ENCODE data around the gene CREB1. TPM values are rescaled to one million over a fixed set of nuclear protein-coding genes. Genes with fewer than 3 reads are reported as not detected.

The CREB1 gene
- total and polyA plus RNA-seq, 12 donors = 4.6 to 62.2 (median 45.7) TPM

- ATAC-seq = no peak
- H3K9me3 ChIP-seq = no peaks in the 10 kb centered on the region
Observed at GRCh38 chr2:207601774-207602173, 72.0 kb downstream of the CREB1 start.

GRCh38 chr2:207603486-207603885 lies 73.7 kb downstream of the CREB1 start:
- intact Hi-C loops (cut with DNase I) = no loop called here

More at GRCh38 chr2:207601774-207602173, 72.0 kb downstream of the CREB1 start:
- H3K27ac ChIP-seq = no peak overlapping the region
- 90 to 94% methylated on average over 1 of the region's 1 CpG for WGBS, 2 donors
- TF ChIP-seq, protein P1, sequence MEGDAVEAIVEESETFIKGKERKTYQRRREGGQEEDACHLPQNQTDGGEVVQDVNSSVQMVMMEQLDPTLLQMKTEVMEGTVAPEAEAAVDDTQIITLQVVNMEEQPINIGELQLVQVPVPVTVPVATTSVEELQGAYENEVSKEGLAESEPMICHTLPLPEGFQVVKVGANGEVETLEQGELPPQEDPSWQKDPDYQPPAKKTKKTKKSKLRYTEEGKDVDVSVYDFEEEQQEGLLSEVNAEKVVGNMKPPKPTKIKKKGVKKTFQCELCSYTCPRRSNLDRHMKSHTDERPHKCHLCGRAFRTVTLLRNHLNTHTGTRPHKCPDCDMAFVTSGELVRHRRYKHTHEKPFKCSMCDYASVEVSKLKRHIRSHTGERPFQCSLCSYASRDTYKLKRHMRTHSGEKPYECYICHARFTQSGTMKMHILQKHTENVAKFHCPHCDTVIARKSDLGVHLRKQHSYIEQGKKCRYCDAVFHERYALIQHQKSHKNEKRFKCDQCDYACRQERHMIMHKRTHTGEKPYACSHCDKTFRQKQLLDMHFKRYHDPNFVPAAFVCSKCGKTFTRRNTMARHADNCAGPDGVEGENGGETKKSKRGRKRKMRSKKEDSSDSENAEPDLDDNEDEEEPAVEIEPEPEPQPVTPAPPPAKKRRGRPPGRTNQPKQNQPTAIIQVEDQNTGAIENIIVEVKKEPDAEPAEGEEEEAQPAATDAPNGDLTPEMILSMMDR (IDR thresholded peaks at IDR 0.05) = no peak
- H3K4me1 ChIP-seq = peaks cover 0 to 8% (median 0%) of the 10 kb centered on the region in 9 donors
- H3K27me3 ChIP-seq = no peaks in the 10 kb centered on the region
- intact Hi-C loops (cut with DNase I) = no loop called here
- H3K36me3 ChIP-seq = peaks cover 0 to 43% (median 11%) of the 10 kb centered on the region in 9 donors
- no peak for DNase-seq
- H3K4me3 ChIP-seq = no peak overlapping the region

DNA sequence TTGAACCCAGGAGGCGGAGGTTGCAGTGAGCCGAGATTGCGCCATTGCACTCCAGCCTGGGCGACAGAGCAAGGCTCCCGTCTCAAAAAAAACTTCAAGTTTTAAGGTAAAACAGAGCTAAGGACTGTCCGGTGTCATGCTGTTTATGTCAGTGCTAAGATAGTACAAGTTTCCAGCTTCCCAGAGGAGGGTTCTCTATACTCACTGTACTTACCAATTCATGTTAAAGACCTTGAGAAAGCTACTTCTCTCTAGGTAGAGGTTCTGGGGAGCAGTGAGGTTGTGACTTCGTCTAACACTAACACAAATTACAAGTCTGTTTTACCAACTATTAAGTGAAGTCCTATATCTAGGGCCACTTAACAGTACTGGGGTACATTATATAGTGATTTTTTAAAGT lies 76.6 kb downstream of the CREB1 start:
- Histone ChIP-seq H3K36me3 (peaks cover 0 to 14% (median 0%) of the 10 kb centered on the region in 9 donors), H3K9me3 (no peaks in the 10 kb centered on the region), H3K4me3 (no peak overlapping the region), H3K27me3 (no peaks in the 10 kb centered on the region), H3K27ac (no peak overlapping the region), H3K4me1 (no peaks in the 10 kb centered on the region)
- TF ChIP-seq, protein P1 (IDR thresholded peaks at IDR 0.05) = no peak
- intact Hi-C loops (cut with DNase I) = no loop called here
- WGBS, 2 donors = 93 to 98% methylated on average over 5 to 7 of the region's 7 CpGs
- ATAC-seq (no peak), DNase-seq (no peak)

More at GRCh38 chr2:207603486-207603885, 73.7 kb downstream of the CREB1 start:
- H3K36me3 ChIP-seq = peaks cover 0 to 26% (median 0%) of the 10 kb centered on the region in 9 donors
- H3K4me1 ChIP-seq = peaks cover 0 to 8% (median 0%) of the 10 kb centered on the region in 9 donors
- WGBS, 2 donors = 71 to 72% methylated on average over 2 of the region's 2 CpGs
- DNase-seq (no peak), ATAC-seq (no peak)
- TF ChIP-seq, protein P1 (IDR thresholded peaks at IDR 0.05) = no peak
- H3K4me3 ChIP-seq = no peak overlapping the region
- no peak overlapping the region for H3K27ac ChIP-seq
- H3K9me3 ChIP-seq = no peaks in the 10 kb centered on the region
- H3K27me3 ChIP-seq = no peaks in the 10 kb centered on the region

DNA sequence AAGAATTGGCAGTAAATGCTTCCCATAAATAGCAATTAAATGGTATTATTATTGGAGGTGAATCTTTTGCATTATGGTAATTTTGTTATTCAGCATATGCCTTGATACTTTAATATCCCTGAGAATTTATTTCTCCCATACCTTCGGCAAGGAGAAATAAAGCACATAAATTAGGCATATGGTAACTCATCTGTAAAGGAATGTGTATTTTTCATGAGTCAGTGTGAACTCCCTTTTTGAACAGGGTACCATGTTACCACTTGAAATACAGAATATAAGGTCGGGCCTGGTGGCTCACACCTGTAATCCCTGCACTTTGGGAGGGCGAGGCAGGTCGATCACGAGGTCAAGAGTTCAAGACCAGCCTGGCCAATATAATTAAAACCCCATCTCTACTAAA lies 77.1 kb downstream of the CREB1 start:
- TF ChIP-seq, protein P1 (IDR thresholded peaks at IDR 0.05) = no peak
- intact Hi-C loops (cut with DNase I) = no loop called here
- Histone ChIP-seq H3K4me1 (no peaks in the 10 kb centered on the region), H3K9me3 (no peaks in the 10 kb centered on the region), H3K27ac (no peak overlapping the region), H3K27me3 (no peaks in the 10 kb centered on the region), H3K4me3 (no peak overlapping the region), H3K36me3 (peaks cover 0 to 14% (median 0%) of the 10 kb centered on the region in 9 donors)
- 97% methylated on average over 5 of the region's 5 CpGs for WGBS, 2 donors
- no peak for ATAC-seq
- no peak for DNase-seq
